HEK293T (cell line): Measurements from ENCODE around the gene NCCRP1.

Experiments used
- CTCF ChIA-PET: fragments of 350-600 bp; formaldehyde crosslinking; extraction: SDS; loops from one replicate; lab custom pipeline; 2021; ENCODE audit warnings: antibody characterized with exemption, inconsistent platforms; lab: Yijun Ruan, JAX
- POLR2A ChIA-PET: fragments of 350-600 bp; formaldehyde crosslinking; extraction: SDS; loops from one replicate; lab custom pipeline; 2020; ENCODE audit warnings: antibody characterized with exemption, inconsistent platforms; lab: Yijun Ruan, JAX
- DNase-seq: peaks from one replicate; pipeline ENCODE4 v3.0.0; 2012; ENCODE audit warnings: mixed read lengths; ENCODE audit errors: extremely low spot score
- ARNT ChIP-seq: fragments of 450-650 bp; IDR thresholded peaks from 2 replicates; pipeline ENCODE4 v1.6.1; 2017; ENCODE audit warnings: mild to moderate bottlenecking
- BHLHE40 ChIP-seq: fragments of 450-650 bp; IDR thresholded peaks from 2 replicates; pipeline ENCODE4 v1.6.1; 2016; ENCODE audit warnings: mild to moderate bottlenecking, moderate library complexity, borderline replicate concordance
- ELF4 ChIP-seq: fragments of 450-650 bp; IDR thresholded peaks from 2 replicates; pipeline ENCODE4 v1.6.1; 2017; ENCODE audit warnings: antibody characterized with exemption
- FOXA1 ChIP-seq: fragments of 450-650 bp; IDR thresholded peaks from 2 replicates; pipeline ENCODE4 v1.6.1; 2016; ENCODE audit warnings: mild to moderate bottlenecking
- FOXK2 ChIP-seq: fragments of 450-650 bp; IDR thresholded peaks from 2 replicates; pipeline ENCODE4 v1.6.1; 2016; ENCODE audit warnings: mild to moderate bottlenecking
- FOXM1 ChIP-seq: fragments of 450-650 bp; IDR thresholded peaks from 2 replicates; pipeline ENCODE4 v1.6.1; 2017; ENCODE audit warnings: mild to moderate bottlenecking, borderline replicate concordance
- HDGF ChIP-seq: fragments of 450-650 bp; IDR thresholded peaks from 2 replicates; pipeline ENCODE4 v1.6.1; 2017; ENCODE audit warnings: antibody characterized with exemption, borderline replicate concordance
- L3MBTL2 ChIP-seq: fragments of 450-650 bp; conservative IDR thresholded peaks from 2 replicates; pipeline ENCODE4 v1.6.1; 2016; ENCODE audit warnings: mild to moderate bottlenecking
- LEF1 ChIP-seq: fragments of 450-650 bp; IDR thresholded peaks from 2 replicates; pipeline ENCODE4 v1.6.1; 2017; ENCODE audit warnings: mild to moderate bottlenecking, borderline replicate concordance
- NFRKB ChIP-seq: fragments of 450-650 bp; IDR thresholded peaks from 2 replicates; pipeline ENCODE4 v1.6.1; 2016; ENCODE audit warnings: mild to moderate bottlenecking, moderate library complexity
- PKNOX1 ChIP-seq: fragments of 450-650 bp; IDR thresholded peaks from 2 replicates; pipeline ENCODE4 v1.6.1; 2016
- SP1 ChIP-seq: fragments of 450-650 bp; IDR thresholded peaks from 2 replicates; pipeline ENCODE4 v1.6.1; 2017
- SUZ12 ChIP-seq: fragments of 450-650 bp; IDR thresholded peaks from 2 replicates; pipeline ENCODE4 v1.6.1; 2016; ENCODE audit warnings: mild to moderate bottlenecking
- TARDBP ChIP-seq: fragments of 450-650 bp; IDR thresholded peaks from 2 replicates; pipeline ENCODE4 v1.6.1; 2016
- ZNF384 ChIP-seq: fragments of 450-650 bp; IDR thresholded peaks from 2 replicates; pipeline ENCODE4 v1.6.1; 2016

NCCRP1 gene

GRCh38 chr19:39196860-39197562 is at the start of gene NCCRP1:
TSS of gene NCCRP1 (plus strand) at chr19:39196964. CDS start at chr19:39196983, 19 bp downstream.
- CTCF ChIA-PET: no interaction called here
- DNase-seq: no peak
- POLR2A ChIA-PET: no interaction called here

GRCh38 chr19:39147480-39147879 is 49.3 kb upstream of the NCCRP1 start:
- CTCF ChIA-PET: interaction anchor here (0.6 kb wide), 1 partner anchor 176 kb away, joined by 4 read pairs; no protein-coding TSS in a partner anchor
- no peak for TF ChIP-seq FOXA1
- POLR2A ChIA-PET: no interaction called here
- no peak for DNase-seq

More at GRCh38 chr19:39196860-39197562, at the start of gene NCCRP1:
- no peak for TF ChIP-seq FOXK2
- TF ChIP-seq NFRKB: no peak
- TF ChIP-seq L3MBTL2: no peak
- TF ChIP-seq PKNOX1: no peak
- TF ChIP-seq FOXM1: no peak
- TF ChIP-seq BHLHE40: no peak
- no peak for TF ChIP-seq ZNF384
- no peak for TF ChIP-seq LEF1
- no peak for TF ChIP-seq FOXA1
- TF ChIP-seq ELF4: no peak
- no peak for TF ChIP-seq HDGF
- TF ChIP-seq TARDBP: no peak

- DNase-seq: no peak
- TF ChIP-seq L3MBTL2 (no peak), SUZ12 (no peak), ARNT (no peak), TARDBP (no peak), HDGF (no peak), FOXK2 (no peak), BHLHE40 (no peak), FOXM1 (no peak), PKNOX1 (no peak), ZNF384 (no peak), NFRKB (no peak)
- ChIA-PET POLR2A (no interaction called here), CTCF (no interaction called here)
Observed at GRCh38 chr19:39148939-39149529, 47.7 kb upstream of the NCCRP1 start.

GRCh38 chr19:39150235-39150634 is 46.5 kb upstream of the NCCRP1 start:
- TF ChIP-seq LEF1: no peak
- TF ChIP-seq BHLHE40: no peak
- DNase-seq: no peak
- ChIA-PET POLR2A (no interaction called here), CTCF (no interaction called here)

- DNase-seq: no peak
- ChIA-PET POLR2A (no interaction called here), CTCF (no interaction called here)
- no peak for TF ChIP-seq ZNF384
- no peak for TF ChIP-seq HDGF
- no peak for TF ChIP-seq PKNOX1
- TF ChIP-seq TARDBP: no peak
- no peak for TF ChIP-seq FOXK2
Observed at GRCh38 chr19:39150807-39151600, 45.8 kb upstream of the NCCRP1 start.

GRCh38 chr19:39152066-39152465 is 44.7 kb upstream of the NCCRP1 start:
- ChIA-PET POLR2A (no interaction called here), CTCF (no interaction called here)
- TF ChIP-seq ELF4 (no peak), ZNF384 (no peak), FOXK2 (no peak), ARNT (no peak), HDGF (no peak), L3MBTL2 (no peak), FOXA1 (no peak), SUZ12 (no peak), BHLHE40 (no peak), FOXM1 (no peak), SP1 (no peak), NFRKB (no peak)
- DNase-seq: no peak
